IMR-90 (cell line): ENCODE data around the gene KCNQ5. TPM values are rescaled to one million over a fixed set of nuclear protein-coding genes. Genes with fewer than 3 reads are reported as not detected.

Source experiments
- ATAC-seq: fragments of 200-7000 bp; cut with Tn5 transposase; 2 replicates; pipeline ENCODE4 v1.9.1; 2020; ENCODE audit warnings: low read depth, mild to moderate bottlenecking, moderate library complexity
- BruUV-seq: library from RNA; stranded (reverse); fragments of 400-500 nt; replicated peaks from 2 replicates; lab custom pipeline; 2021; lab: Mats Ljungman, UMichigan
- CTCF ChIA-PET: fragments of 300-600 bp; formaldehyde crosslinking; extraction: SDS; loops from one replicate; lab custom pipeline; 2021; ENCODE audit warnings: antibody characterized with exemption; lab: Yijun Ruan, JAX
- POLR2A ChIA-PET: fragments of 300-600 bp; sonication (Branson Sonifier 250); formaldehyde crosslinking; loops from one replicate; lab custom pipeline; 2022; ENCODE audit warnings: antibody characterized with exemption; ENCODE audit not compliant: unreplicated experiment; lab: Charles Lee
- DNase-seq: peaks from one replicate; pipeline ENCODE4 v3.0.0; 2013
- H2AFZ ChIP-seq: replicated peaks from 2 replicates; pipeline ENCODE3; 2013; ENCODE audit warnings: low read length, mild to moderate bottlenecking; ENCODE audit not compliant: poor library complexity
- H2AK5ac ChIP-seq: 2 replicates; pipeline ENCODE4 v1.6.1; 2013; ENCODE audit warnings: low read depth, low read length, inconsistent platforms
- H2AK9ac ChIP-seq: replicated peaks from 2 replicates; pipeline ENCODE3; 2013; ENCODE audit warnings: mild to moderate bottlenecking, low read depth, low read length, moderate library complexity; ENCODE audit not compliant: poor library complexity
- H2BK120ac ChIP-seq: 2 replicates; pipeline ENCODE4 v1.6.1; 2013; ENCODE audit warnings: low read depth, low read length, inconsistent platforms
- H2BK15ac ChIP-seq: 3 replicates; pipeline ENCODE4 v1.6.1; 2013; ENCODE audit warnings: low read depth, low read length, inconsistent platforms
- H2BK20ac ChIP-seq: 2 replicates; pipeline ENCODE4 v1.6.1; 2013; ENCODE audit warnings: low read depth, mild to moderate bottlenecking, inconsistent platforms, low read length, moderate library complexity
- H2BK5ac ChIP-seq: 2 replicates; pipeline ENCODE4 v1.6.1; 2013; ENCODE audit warnings: mild to moderate bottlenecking, low read depth, low read length, inconsistent platforms; ENCODE audit not compliant: poor library complexity, severe bottlenecking
- H3K14ac ChIP-seq: replicated peaks from 2 replicates; pipeline ENCODE4 v1.6.1; 2013; ENCODE audit warnings: low read depth, low read length, inconsistent platforms
- H3K18ac ChIP-seq: 2 replicates; pipeline ENCODE4 v1.6.1; 2013; ENCODE audit warnings: low read depth, low read length, control low read depth
- H3K23ac ChIP-seq: 2 replicates; pipeline ENCODE4 v1.6.1; 2013; ENCODE audit warnings: low read depth, low read length, inconsistent platforms
- H3K27ac ChIP-seq: 2 replicates; pipeline ENCODE4 v1.5.1; 2013; ENCODE audit warnings: mild to moderate bottlenecking, control low read depth, low read length; ENCODE audit not compliant: insufficient read depth
- H3K27me3 ChIP-seq: 2 replicates; pipeline ENCODE4 v1.6.1; 2013; ENCODE audit warnings: low read length; ENCODE audit not compliant: control insufficient read depth, insufficient read depth
- H3K36me3 ChIP-seq: 2 replicates; pipeline ENCODE4 v1.6.1; 2013; ENCODE audit warnings: low read length, mixed read lengths; ENCODE audit not compliant: control insufficient read depth, insufficient read depth
- H3K4ac ChIP-seq: 2 replicates; pipeline ENCODE4 v1.6.1; 2013; ENCODE audit warnings: low read depth, low read length, inconsistent platforms
- H3K4me1 ChIP-seq: 2 replicates; pipeline ENCODE4 v1.6.1; 2013; ENCODE audit warnings: low read length, mixed read lengths; ENCODE audit not compliant: control insufficient read depth, insufficient read depth
- H3K4me2 ChIP-seq: 2 replicates; pipeline ENCODE4 v1.6.1; 2013; ENCODE audit warnings: low read depth, mild to moderate bottlenecking, control low read depth, low read length, moderate library complexity
- H3K4me3 ChIP-seq: 2 replicates; pipeline ENCODE4 v1.5.1; 2013; ENCODE audit warnings: low read depth, mild to moderate bottlenecking, control low read depth, low read length, moderate library complexity; ENCODE audit not compliant: insufficient read depth
- H3K56ac ChIP-seq: 2 replicates; pipeline ENCODE4 v1.6.1; 2013; ENCODE audit warnings: low read length, inconsistent platforms; ENCODE audit not compliant: insufficient read depth; ENCODE audit errors: extremely low read depth
- H3K79me1 ChIP-seq, 2 experiments: 2 replicates each; pipeline ENCODE4 v1.6.1; 2013; ENCODE audit warnings: low read length in 2 of 2, inconsistent platforms in 1 of 2, low read depth in 1 of 2
- H3K9ac ChIP-seq: 2 replicates; pipeline ENCODE4 v1.6.1; 2013; ENCODE audit warnings: low read depth, low read length, control low read depth
- H3K9me1 ChIP-seq: 2 replicates; pipeline ENCODE4 v1.6.1; 2013; ENCODE audit warnings: low read length, inconsistent platforms; ENCODE audit not compliant: insufficient read depth
- H3K9me3 ChIP-seq: 2 replicates; pipeline ENCODE4 v1.6.1; 2013; ENCODE audit warnings: low read length; ENCODE audit not compliant: control insufficient read depth, insufficient read depth
- H4K20me1 ChIP-seq: 2 replicates; pipeline ENCODE4 v1.6.1; 2013; ENCODE audit warnings: low read length, inconsistent platforms; ENCODE audit not compliant: insufficient read depth
- H4K5ac ChIP-seq: 2 replicates; pipeline ENCODE4 v1.6.1; 2013; ENCODE audit warnings: mild to moderate bottlenecking, low read depth, low read length, control low read depth
- H4K8ac ChIP-seq, 2 experiments: 2 replicates each; pipeline ENCODE4 v1.6.1; 2013; ENCODE audit warnings: low read depth in 2 of 2, low read length in 2 of 2, control low read depth in 1 of 2, inconsistent platforms in 1 of 2
- H4K91ac ChIP-seq: 2 replicates; pipeline ENCODE4 v1.6.1; 2013; ENCODE audit warnings: low read depth, low read length, inconsistent platforms; ENCODE audit not compliant: insufficient read depth
- BHLHE40 ChIP-seq: fragments of 150-350 bp; IDR thresholded peaks from 2 replicates; pipeline ENCODE4 v1.6.1; 2016; ENCODE audit warnings: mild to moderate bottlenecking, low read depth, low read length
- CHD1 ChIP-seq: IDR thresholded peaks from 2 replicates; pipeline ENCODE4 v1.6.1; 2012; ENCODE audit warnings: low read depth, low read length, improper control_type of control experiment
- CTCF ChIP-seq: conservative IDR thresholded peaks from 2 replicates; pipeline ENCODE4 v1.5.1; 2012; ENCODE audit warnings: mild to moderate bottlenecking, low read depth, low read length, improper control_type of control experiment
- MAFK ChIP-seq: IDR thresholded peaks from 2 replicates; pipeline ENCODE4 v1.6.1; 2012; ENCODE audit warnings: low read depth, low read length, improper control_type of control experiment
- MAZ ChIP-seq: IDR thresholded peaks from 2 replicates; pipeline ENCODE4 v1.6.1; 2012; ENCODE audit warnings: low read depth, mild to moderate bottlenecking, low read length, improper control_type of control experiment, moderate library complexity, borderline replicate concordance
- MXI1 ChIP-seq: IDR thresholded peaks from 2 replicates; pipeline ENCODE4 v1.6.1; 2012; ENCODE audit warnings: low read depth, mild to moderate bottlenecking, low read length, moderate library complexity, borderline replicate concordance
- NFE2L2 ChIP-seq: fragments of 150-350 bp; IDR thresholded peaks from 2 replicates; pipeline ENCODE4 v1.6.1; 2016; ENCODE audit warnings: low read depth, mild to moderate bottlenecking, low read length
- RAD21 ChIP-seq: IDR thresholded peaks from 2 replicates; pipeline ENCODE4 v1.6.1; 2012; ENCODE audit warnings: low read length, improper control_type of control experiment
- RCOR1 ChIP-seq: IDR thresholded peaks from 2 replicates; pipeline ENCODE4 v1.6.1; 2012; ENCODE audit warnings: mild to moderate bottlenecking, low read length, improper control_type of control experiment; ENCODE audit not compliant: insufficient replicate concordance
- SMC3 ChIP-seq: fragments of 150-350 bp; IDR thresholded peaks from 2 replicates; pipeline ENCODE4 v1.6.1; 2016; ENCODE audit warnings: low read depth, mild to moderate bottlenecking, antibody characterized with exemption, low read length, moderate library complexity
- WGBS, 2 experiments: methylation state at CpG; one replicate each; pipeline versions ENCODE4 v1.1.5 to v1.1.7; 2013; ENCODE audit warnings: missing lambda C conversion rate in 2 of 2; ENCODE audit not compliant: insufficient read length in 1 of 2; ENCODE audit errors: extremely low coverage in 2 of 2; 5-methylcytosine and 5-hydroxymethylcytosine counted together
- dilution Hi-C: fragments of 300-500 bp; cut with HindIII; formaldehyde crosslinking; loops from one replicate; pipeline ENCODE4 v1.14.3; 2018; ENCODE audit warnings: low sequenced_read_pairs; ENCODE audit not compliant: unreplicated experiment
- in situ Hi-C: fragments of 300-500 bp; cut with MboI; formaldehyde crosslinking; loops from 3 replicates; pipeline ENCODE4 v1.14.3; 2019; ENCODE audit warnings: low sequenced_read_pairs, inconsistent platforms, mixed read lengths
- intact Hi-C: fragments of 100-400 bp; cut with micrococcal nuclease; formaldehyde crosslinking; loops from 2 replicates; pipeline ENCODE4 v1.10.0; 2022
- polyA plus RNA-seq, 3 experiments: library from polyadenylated mRNA; depleted of rRNA; stranded (reverse); fragments of >200 nt; gene quantifications; 2 replicates each; pipeline ENCODE4 v1.2.3, GENCODE V29; 2012; ENCODE audit warnings: low replicate concordance in 1 of 3
- total RNA-seq: library from RNA; depleted of rRNA; stranded (reverse); fragments of >200 nt; gene quantifications from 2 replicates; pipeline ENCODE4 v1.2.3, GENCODE V29; 2012
- TF ChIP-seq, protein P1 (sequence below): fragments of 150-350 bp; IDR thresholded peaks from 2 replicates; pipeline ENCODE4 v1.6.1; 2017; ENCODE audit warnings: mild to moderate bottlenecking, antibody characterized with exemption, low read length, low read depth
- TF ChIP-seq, protein P2 (sequence below): fragments of 150-350 bp; IDR thresholded peaks from 2 replicates; pipeline ENCODE4 v1.6.1; 2016; ENCODE audit warnings: low read depth, mild to moderate bottlenecking, low read length, moderate library complexity, borderline replicate concordance

The KCNQ5 gene
- total and polyA plus RNA-seq, 2 of the 4 experiments (the other 2 are of a cell fraction): 0.75 to 1.3 TPM

DNA sequence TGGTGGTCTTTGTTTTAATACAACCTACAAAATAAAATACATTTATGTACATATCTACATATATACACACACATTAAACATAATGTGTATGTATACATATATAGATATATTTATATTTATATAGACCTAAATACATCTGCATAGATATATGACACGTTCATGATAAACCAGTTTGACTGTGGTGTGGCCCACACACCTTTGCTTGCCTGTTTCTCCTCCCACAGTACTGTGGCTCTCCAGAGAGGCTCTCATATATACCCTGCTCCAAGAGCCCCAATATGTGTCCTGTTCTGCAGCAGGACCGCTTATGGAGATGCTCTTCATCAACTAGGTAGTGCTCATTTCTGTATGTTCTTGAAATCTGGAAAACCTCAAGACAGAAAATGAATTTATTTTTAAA lies 207.0 kb downstream of the KCNQ5 start:
- H2BK5ac ChIP-seq: no peak overlapping the region
- H3K27ac ChIP-seq: no peak overlapping the region
- no peaks in the 10 kb centered on the region for H4K20me1 ChIP-seq
- TF ChIP-seq RCOR1 (no peak), NFE2L2 (no peak), CTCF (no peak), MAZ (no peak), RAD21 (no peak), SMC3 (no peak), CHD1 (no peak), MAFK (no peak), BHLHE40 (no peak), MXI1 (no peak)
- TF ChIP-seq, protein P1, sequence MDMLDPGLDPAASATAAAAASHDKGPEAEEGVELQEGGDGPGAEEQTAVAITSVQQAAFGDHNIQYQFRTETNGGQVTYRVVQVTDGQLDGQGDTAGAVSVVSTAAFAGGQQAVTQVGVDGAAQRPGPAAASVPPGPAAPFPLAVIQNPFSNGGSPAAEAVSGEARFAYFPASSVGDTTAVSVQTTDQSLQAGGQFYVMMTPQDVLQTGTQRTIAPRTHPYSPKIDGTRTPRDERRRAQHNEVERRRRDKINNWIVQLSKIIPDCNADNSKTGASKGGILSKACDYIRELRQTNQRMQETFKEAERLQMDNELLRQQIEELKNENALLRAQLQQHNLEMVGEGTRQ: no peak
- TF ChIP-seq, protein P2, sequence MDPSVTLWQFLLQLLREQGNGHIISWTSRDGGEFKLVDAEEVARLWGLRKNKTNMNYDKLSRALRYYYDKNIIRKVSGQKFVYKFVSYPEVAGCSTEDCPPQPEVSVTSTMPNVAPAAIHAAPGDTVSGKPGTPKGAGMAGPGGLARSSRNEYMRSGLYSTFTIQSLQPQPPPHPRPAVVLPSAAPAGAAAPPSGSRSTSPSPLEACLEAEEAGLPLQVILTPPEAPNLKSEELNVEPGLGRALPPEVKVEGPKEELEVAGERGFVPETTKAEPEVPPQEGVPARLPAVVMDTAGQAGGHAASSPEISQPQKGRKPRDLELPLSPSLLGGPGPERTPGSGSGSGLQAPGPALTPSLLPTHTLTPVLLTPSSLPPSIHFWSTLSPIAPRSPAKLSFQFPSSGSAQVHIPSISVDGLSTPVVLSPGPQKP: no peak
- ChIA-PET CTCF (no interaction called here), POLR2A (no interaction called here)
- no peak overlapping the region for H2BK15ac ChIP-seq
- no peak overlapping the region for H3K56ac ChIP-seq
- H3K36me3 ChIP-seq: no peaks in the 10 kb centered on the region
- H2AFZ ChIP-seq: no peak overlapping the region
- no peaks in the 10 kb centered on the region for H3K9me1 ChIP-seq
- H3K4me2 ChIP-seq: no peak overlapping the region
- H3K4me3 ChIP-seq: no peak overlapping the region
- no peak overlapping the region for H3K23ac ChIP-seq
- in situ Hi-C loops: no loop called here
- no TSS peak for BruUV-seq
- no peak overlapping the region for H2AK9ac ChIP-seq
- no peak overlapping the region for H2AK5ac ChIP-seq
- no peak overlapping the region for H2BK120ac ChIP-seq
- dilution Hi-C loops: no loop called here
- H4K91ac ChIP-seq: no peak overlapping the region
- no peak overlapping the region for H3K4ac ChIP-seq
- ATAC-seq (no peak), DNase-seq (no peak)
- no CpG with 5 or more reads among the region's 2 CpGs for WGBS, 2 experiments
- no peak overlapping the region for H4K8ac ChIP-seq
- H3K18ac ChIP-seq: no peak overlapping the region
- H3K9me3 ChIP-seq: no peaks in the 10 kb centered on the region
- no peak overlapping the region for H3K14ac ChIP-seq
- H3K9ac ChIP-seq: no peak overlapping the region
- no peaks in the 10 kb centered on the region for H3K27me3 ChIP-seq
- no peaks in the 10 kb centered on the region for H3K79me1 ChIP-seq
- H3K4me1 ChIP-seq: peaks cover 2% of the 10 kb centered on the region; the same call in 1 of the 2 replicates
- H4K5ac ChIP-seq: no peak overlapping the region
- H2BK20ac ChIP-seq: no peak overlapping the region
- intact Hi-C loops: no loop called here
